GM18505 (cell line): Measurements from ENCODE around the gene TGFB1I1.
"Not testable (repeated sequence)": the region's sequence is repeated elsewhere in the genome, so short reads cannot be mapped to it uniquely, and the experiment has no call there.

Experiments used
- ATAC-seq: cut with Tn5 transposase; IDR thresholded peaks from one replicate; pipeline ENCODE4 v1.9.1; 2021; ENCODE audit not compliant: unreplicated experiment
- POLR2A ChIP-seq: IDR thresholded peaks from 4 replicates; pipeline ENCODE4 v1.6.1; 2011; ENCODE audit warnings: borderline replicate concordance; ENCODE audit not compliant: insufficient read depth, insufficient read length; ENCODE audit errors: extremely low read depth

Gene TGFB1I1

DNA sequence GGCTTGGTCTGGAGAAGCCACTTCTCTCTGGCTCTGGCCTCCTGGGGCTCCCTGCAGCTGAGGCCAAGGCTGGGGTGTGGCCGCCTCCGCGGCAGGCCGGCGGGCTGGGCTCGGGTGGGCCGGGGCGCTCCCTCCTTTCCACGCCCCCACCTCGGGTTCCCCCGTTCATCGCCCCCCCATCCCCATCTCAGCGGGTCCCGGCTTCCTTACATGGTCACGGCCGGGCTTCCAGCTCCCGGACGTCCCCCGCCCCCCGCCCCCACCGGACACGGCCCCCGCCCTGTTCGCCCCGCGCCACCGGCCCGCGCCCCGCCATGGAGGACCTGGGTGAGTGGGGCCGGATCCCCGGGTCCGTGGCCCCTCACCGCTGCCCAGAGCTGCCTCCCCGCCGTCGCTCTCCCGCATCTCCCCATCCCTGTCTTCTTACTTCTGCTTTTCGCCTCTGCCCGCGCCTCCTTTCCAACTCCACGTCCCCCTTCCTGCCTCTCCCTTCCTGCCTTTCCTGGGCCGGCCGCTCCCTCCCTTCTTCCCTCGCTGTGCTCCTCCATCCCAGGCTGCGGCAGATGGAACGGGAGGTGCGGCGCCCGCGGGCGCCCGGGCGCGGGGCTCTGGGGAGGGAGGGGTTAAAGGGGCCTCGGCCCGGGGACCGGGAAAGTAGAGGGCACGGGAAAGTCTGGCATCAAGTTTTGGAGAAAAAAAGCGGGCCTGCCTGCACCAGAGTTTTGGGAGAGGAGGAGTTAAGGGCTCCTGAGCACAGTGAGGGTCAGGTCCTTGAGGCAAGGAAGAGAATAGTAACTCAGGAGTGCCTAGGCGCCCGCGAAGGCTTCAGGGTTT, at the start of gene TGFB1I1:
TSS of gene TGFB1I1 (plus strand) at position 278 of the 834 bp plus-strand sequence. CDS start at position 315, 37 bp downstream.
- ATAC-seq = no peak
- no peak for TF ChIP-seq POLR2A

DNA sequence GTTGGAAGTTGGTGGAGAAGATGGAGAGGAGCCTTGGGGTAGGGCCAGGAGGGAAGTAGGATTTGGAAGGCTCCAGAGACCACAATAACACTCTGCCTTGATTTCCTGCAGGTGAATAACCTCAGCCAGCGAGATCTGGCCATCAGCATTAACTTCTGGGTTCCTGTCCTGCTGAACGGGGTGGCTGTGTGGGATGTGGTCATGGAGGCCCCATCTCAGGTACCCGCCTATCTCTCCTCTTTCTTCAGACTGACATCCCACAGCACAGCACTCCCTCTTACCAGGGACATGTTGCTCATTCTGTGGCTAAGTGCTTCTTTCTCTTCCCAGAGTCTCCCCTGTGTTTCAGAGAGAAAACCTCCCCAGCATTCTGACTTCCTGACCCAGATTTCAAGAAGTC, 48.7 kb upstream of the TGFB1I1 start:
- no peak for ATAC-seq
- TF ChIP-seq POLR2A = no peak

GRCh38 chr16:31423801-31424200, 48.2 kb upstream of the TGFB1I1 start:
- ATAC-seq = no peak

GRCh38 chr16:31427441-31428278, 44.3 kb upstream of the TGFB1I1 start:
- no peak for ATAC-seq

More at GRCh38 chr16:31423801-31424200, 48.2 kb upstream of the TGFB1I1 start:
- no peak for TF ChIP-seq POLR2A

GRCh38 chr16:31428279-31428597, 43.7 kb upstream of the TGFB1I1 start, which contains the start of gene COX6A2:
Gene COX6A2 (minus strand): TSS chr16:31428360. CDS start chr16:31428325, 35 bp downstream.
- ATAC-seq = no peak
- no peak for TF ChIP-seq POLR2A

More at GRCh38 chr16:31427441-31428278, 44.3 kb upstream of the TGFB1I1 start:
- TF ChIP-seq POLR2A = no peak

GRCh38 chr16:31428638-31429247, 43.2 kb upstream of the TGFB1I1 start:
- no peak for ATAC-seq
- no peak for TF ChIP-seq POLR2A

- TF ChIP-seq POLR2A = no peak
- no peak for ATAC-seq
These were observed 42.6 kb upstream of the TGFB1I1 start for GRCh38 chr16:31429314-31429713.

DNA sequence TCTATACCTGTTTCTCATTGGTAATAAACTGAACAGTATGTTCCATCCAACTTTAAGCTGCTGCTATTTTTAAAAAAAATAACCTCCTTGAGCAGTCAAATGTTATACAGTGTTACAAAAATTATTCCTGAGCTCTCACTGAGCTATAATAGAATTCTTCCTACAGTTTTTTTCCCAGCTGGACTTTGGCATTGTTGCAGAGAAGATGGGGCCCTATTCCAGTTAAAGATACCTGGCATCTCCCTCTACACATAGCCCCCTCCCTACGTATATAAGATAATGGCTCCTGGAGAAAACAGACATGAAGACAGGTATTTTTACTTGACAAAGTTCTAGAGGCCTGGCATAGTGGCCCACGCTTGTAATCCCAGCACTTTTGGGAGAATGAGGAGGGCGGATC, 42.2 kb upstream of the TGFB1I1 start:
- no peak for ATAC-seq
- no peak for TF ChIP-seq POLR2A

GRCh38 chr16:31430380-31431052, 41.4 kb upstream of the TGFB1I1 start:
- TF ChIP-seq POLR2A = no peak
- ATAC-seq = no peak

GRCh38 chr16:31435341-31436220, 36.4 kb upstream of the TGFB1I1 start:
- ATAC-seq = no peak
- no peak for TF ChIP-seq POLR2A

- no peak for TF ChIP-seq POLR2A
- no peak for ATAC-seq
These were observed 35.5 kb upstream of the TGFB1I1 start for GRCh38 chr16:31436221-31437045.

DNA sequence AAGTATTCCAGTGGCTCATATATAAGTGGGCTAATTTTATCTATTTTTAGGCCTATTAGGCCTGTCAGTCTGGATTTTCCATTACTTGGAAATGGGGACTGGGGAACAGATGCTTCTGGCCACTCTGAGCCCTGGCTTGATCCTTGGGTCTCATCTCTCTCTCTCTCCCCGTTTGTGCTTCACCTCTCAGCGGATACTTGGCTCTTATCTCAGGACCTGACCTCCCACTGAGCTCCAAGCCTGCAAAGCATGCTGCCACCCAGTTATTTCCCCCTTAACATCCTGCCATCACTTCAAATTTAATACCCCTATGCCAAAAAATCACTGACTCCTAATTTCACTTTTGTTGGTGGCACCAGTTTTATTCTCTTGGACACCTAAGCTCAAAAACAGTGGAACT, 33.5 kb upstream of the TGFB1I1 start:
- ATAC-seq = no peak
- TF ChIP-seq POLR2A = no peak

- ATAC-seq = not testable (repeated sequence)
These were observed 32.9 kb upstream of the TGFB1I1 start for GRCh38 chr16:31439023-31439422.
